Progenitor cell of endocrine pancreas (in vitro differentiated cells): ENCODE data around the gene OR4D5. TPM values are rescaled to one million over a fixed set of nuclear protein-coding genes. Genes with fewer than 3 reads are reported as not detected.

ENCODE experiments used
- DNase-seq: peaks from one replicate; pipeline ENCODE4 v3.0.0; 2021; ENCODE audit warnings: low spot score; ENCODE audit not compliant: unreplicated experiment
- H3K27ac Mint-ChIP-seq: 2 replicates; pipeline ENCODE4 v1.8.0; 2021; ENCODE audit warnings: mild to moderate bottlenecking, moderate library complexity, mixed read lengths
- H3K27me3 Mint-ChIP-seq: 2 replicates; pipeline ENCODE4 v1.8.0; 2021; ENCODE audit warnings: mixed read lengths
- H3K36me3 Mint-ChIP-seq: 2 replicates; pipeline ENCODE4 v1.8.0; 2022; ENCODE audit warnings: mixed read lengths; ENCODE audit not compliant: insufficient read depth
- H3K4me1 Mint-ChIP-seq: 2 replicates; pipeline ENCODE4 v1.8.0; 2021; ENCODE audit warnings: low read depth, mixed read lengths
- H3K4me3 Mint-ChIP-seq: 2 replicates; pipeline ENCODE4 v1.8.0; 2021; ENCODE audit warnings: low read depth, mild to moderate bottlenecking, moderate library complexity, mixed read lengths
- H3K9me3 Mint-ChIP-seq: 2 replicates; pipeline ENCODE4 v1.8.0; 2021; ENCODE audit warnings: low read depth, mixed read lengths
- total RNA-seq: library from RNA; stranded (reverse); gene quantifications from 2 replicates; pipeline ENCODE4 v1.2.1, GENCODE V29; 2021
- TF ChIP-seq, protein P1 (sequence below): fragments of 200-600 bp; sonication (generic); IDR thresholded peaks from one replicate; pipeline ENCODE4 v1.5.0; 2021; ENCODE audit warnings: antibody characterized with exemption, mild to moderate bottlenecking; ENCODE audit not compliant: unreplicated experiment

Gene OR4D5
- total RNA-seq, 1 donor from 2014 or later = 0.53 TPM

DNA sequence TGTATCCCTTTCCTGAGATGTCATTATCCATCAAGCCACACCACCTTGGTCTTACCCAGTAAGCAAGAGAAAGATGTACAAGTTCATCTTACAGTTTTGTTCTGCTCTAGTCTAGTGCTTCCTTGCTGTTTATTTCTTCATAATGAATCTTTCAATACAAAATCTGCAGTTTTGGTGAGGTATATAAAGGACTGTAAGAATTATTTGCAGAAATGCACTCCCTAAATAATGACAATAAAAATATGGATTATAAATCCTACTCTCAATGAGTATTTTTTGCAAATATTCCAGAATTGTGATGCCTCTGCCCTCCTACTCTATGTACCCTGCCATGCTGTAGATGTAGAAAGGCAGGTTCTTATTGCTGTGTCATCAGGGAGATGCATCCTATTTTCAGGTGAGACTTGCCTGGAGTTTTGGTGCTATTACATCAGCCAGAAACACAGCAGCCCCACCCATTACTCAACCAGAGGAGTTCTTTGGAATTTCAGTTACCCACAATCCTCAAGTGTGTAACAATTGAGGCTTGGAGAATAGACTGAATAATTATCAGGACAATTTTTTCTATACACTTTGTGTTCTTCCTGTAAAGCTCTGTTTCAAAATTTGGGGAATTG lies 38.4 kb downstream of the OR4D5 start, which contains the start of gene OR10S1:
Gene OR10S1 (minus strand): TSS at position 51 of the 617 bp plus-strand sequence. CDS start 117 bp downstream, outside the sequence.
- peaks cover 5% of the 10 kb centered on the region for H3K4me1 Mint-ChIP-seq
- TF ChIP-seq, protein P1, sequence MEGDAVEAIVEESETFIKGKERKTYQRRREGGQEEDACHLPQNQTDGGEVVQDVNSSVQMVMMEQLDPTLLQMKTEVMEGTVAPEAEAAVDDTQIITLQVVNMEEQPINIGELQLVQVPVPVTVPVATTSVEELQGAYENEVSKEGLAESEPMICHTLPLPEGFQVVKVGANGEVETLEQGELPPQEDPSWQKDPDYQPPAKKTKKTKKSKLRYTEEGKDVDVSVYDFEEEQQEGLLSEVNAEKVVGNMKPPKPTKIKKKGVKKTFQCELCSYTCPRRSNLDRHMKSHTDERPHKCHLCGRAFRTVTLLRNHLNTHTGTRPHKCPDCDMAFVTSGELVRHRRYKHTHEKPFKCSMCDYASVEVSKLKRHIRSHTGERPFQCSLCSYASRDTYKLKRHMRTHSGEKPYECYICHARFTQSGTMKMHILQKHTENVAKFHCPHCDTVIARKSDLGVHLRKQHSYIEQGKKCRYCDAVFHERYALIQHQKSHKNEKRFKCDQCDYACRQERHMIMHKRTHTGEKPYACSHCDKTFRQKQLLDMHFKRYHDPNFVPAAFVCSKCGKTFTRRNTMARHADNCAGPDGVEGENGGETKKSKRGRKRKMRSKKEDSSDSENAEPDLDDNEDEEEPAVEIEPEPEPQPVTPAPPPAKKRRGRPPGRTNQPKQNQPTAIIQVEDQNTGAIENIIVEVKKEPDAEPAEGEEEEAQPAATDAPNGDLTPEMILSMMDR = no peak
- H3K4me3 Mint-ChIP-seq = no peak within 1 kb of the TSS
- peaks cover 13% of the 10 kb centered on the region for H3K9me3 Mint-ChIP-seq
- peaks cover 2% of the 10 kb centered on the region for H3K36me3 Mint-ChIP-seq
- peaks cover 3% of the 10 kb centered on the region for H3K27me3 Mint-ChIP-seq
- no peak within 1 kb of the TSS for H3K27ac Mint-ChIP-seq
- DNase-seq = no peak

DNA sequence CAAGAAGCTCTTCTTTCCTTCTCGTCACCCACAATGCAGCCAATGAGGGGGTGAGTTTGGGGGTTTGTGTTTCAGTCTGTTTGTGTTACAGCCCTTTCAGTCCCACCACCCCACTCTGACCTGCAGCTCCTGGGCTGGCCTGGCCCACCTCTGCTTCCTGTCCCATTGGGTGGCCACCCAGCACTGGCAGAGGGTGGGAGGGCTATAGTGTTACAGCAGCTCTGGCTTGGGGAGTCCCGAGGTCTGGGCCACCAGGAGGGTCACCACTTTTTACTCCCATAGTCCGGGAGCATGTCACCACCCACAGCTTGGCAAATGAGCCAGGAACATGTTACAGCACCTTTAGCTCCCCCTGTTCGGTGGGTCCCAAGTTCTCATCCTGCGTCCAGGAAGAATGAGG lies 39.9 kb downstream of the OR4D5 start:
- Mint-ChIP-seq H3K27ac (no peak overlapping the region), H3K36me3 (peaks cover 2% of the 10 kb centered on the region), H3K4me1 (peaks cover 5% of the 10 kb centered on the region), H3K4me3 (no peak overlapping the region), H3K9me3 (peaks cover 22% of the 10 kb centered on the region), H3K27me3 (peaks cover 3% of the 10 kb centered on the region)
- TF ChIP-seq, protein P1 = no peak
- no peak for DNase-seq

Other genes starting within 250 kb of the OR4D5 start
- gene ZNF202, start 198.0 kb upstream of the OR4D5 start, total RNA-seq = 29.6 and 30.1 TPM in 2 replicates
- not detected in 2 replicates for gene OR6X1, start 185.1 kb upstream of the OR4D5 start, total RNA-seq
- not detected in 2 replicates for gene OR6M1, start 133.3 kb upstream of the OR4D5 start, total RNA-seq
- not detected in 2 replicates for gene TMEM225, start 53.9 kb upstream of the OR4D5 start, total RNA-seq
- gene OR8D4, start 37.5 kb upstream of the OR4D5 start, total RNA-seq = 0.24 and 0.58 TPM in 2 replicates
- gene OR6T1, start 4.2 kb downstream of the OR4D5 start, total RNA-seq = not detected in 2 replicates
- gene OR10S1, start 38.2 kb downstream of the OR4D5 start, total RNA-seq = not detected in 2 replicates
- not detected in 2 replicates for gene OR10G6, start 55.5 kb downstream of the OR4D5 start, total RNA-seq
- 0.13 TPM in 1 of 2 replicates, not detected in the other for gene OR10G4, start 73.4 kb downstream of the OR4D5 start, total RNA-seq
- not detected in 2 replicates for gene OR10G9, start 83.4 kb downstream of the OR4D5 start, total RNA-seq
- not detected in 2 replicates for gene OR10G8, start 87.2 kb downstream of the OR4D5 start, total RNA-seq
- not detected in 2 replicates for gene OR10G7, start 101.7 kb downstream of the OR4D5 start, total RNA-seq
- 20.9 and 22.6 TPM in 2 replicates for gene VWA5A, start 175.8 kb downstream of the OR4D5 start, total RNA-seq
- not detected in 2 replicates for gene OR10D3, start 243.7 kb downstream of the OR4D5 start, total RNA-seq